Large intestine (tissue), 3 donors: ENCODE data around the gene GJE1. TPM values are rescaled to one million over a fixed set of nuclear protein-coding genes. Genes with fewer than 3 reads are reported as not detected.

ENCODE experiments used
- DNase-seq, 2 donors: peaks; one replicate each; pipeline versions ENCODE4 v3.0.0 to v3.0.0-alpha.2; 2013
- H3K27ac ChIP-seq: one replicate; pipeline ENCODE4 v1.5.1; 2013; ENCODE audit warnings: low read length
- H3K27me3 ChIP-seq: 2 replicates; pipeline ENCODE4 v1.6.1; 2013; ENCODE audit warnings: low read length; ENCODE audit not compliant: control insufficient read depth, insufficient read depth
- H3K36me3 ChIP-seq: 2 replicates; pipeline ENCODE4 v1.6.1; 2013; ENCODE audit warnings: low read length; ENCODE audit not compliant: control insufficient read depth, insufficient read depth
- H3K4me1 ChIP-seq: one replicate; pipeline ENCODE4 v1.6.1; 2013; ENCODE audit warnings: low read length; ENCODE audit not compliant: control insufficient read depth, insufficient read depth
- H3K4me3 ChIP-seq: one replicate; pipeline ENCODE4 v1.5.1; 2013; ENCODE audit warnings: low read length
- H3K9me3 ChIP-seq: one replicate; pipeline ENCODE4 v1.6.1; 2013; ENCODE audit warnings: mild to moderate bottlenecking, low read depth, low read length, moderate library complexity; ENCODE audit not compliant: control insufficient read depth
- WGBS: methylation state at CpG from one replicate; pipeline ENCODE4 v1.1.5; 2013; ENCODE audit warnings: low lambda C conversion rate; ENCODE audit not compliant: insufficient coverage; 5-methylcytosine and 5-hydroxymethylcytosine counted together
- polyA plus RNA-seq: library from polyadenylated mRNA; unstranded; fragments of 120-200 nt; gene quantifications from one replicate; pipeline ENCODE4 v1.2.1, GENCODE V29; 2013

GJE1 gene
- polyA plus RNA-seq, 1 donor: not detected

- Histone ChIP-seq H3K4me1 (no peaks in the 10 kb centered on the region), H3K4me3 (no peak overlapping the region), H3K36me3 (peaks cover 12% of the 10 kb centered on the region), H3K27ac (no peak overlapping the region), H3K27me3 (no peaks in the 10 kb centered on the region), H3K9me3 (no peaks in the 10 kb centered on the region)
- DNase-seq: no peak
- WGBS: no CpG with 5 or more reads among the region's 1 CpG
These were observed 30.1 kb downstream of the GJE1 start for GRCh38 chr6:142162780-142163179.

DNA sequence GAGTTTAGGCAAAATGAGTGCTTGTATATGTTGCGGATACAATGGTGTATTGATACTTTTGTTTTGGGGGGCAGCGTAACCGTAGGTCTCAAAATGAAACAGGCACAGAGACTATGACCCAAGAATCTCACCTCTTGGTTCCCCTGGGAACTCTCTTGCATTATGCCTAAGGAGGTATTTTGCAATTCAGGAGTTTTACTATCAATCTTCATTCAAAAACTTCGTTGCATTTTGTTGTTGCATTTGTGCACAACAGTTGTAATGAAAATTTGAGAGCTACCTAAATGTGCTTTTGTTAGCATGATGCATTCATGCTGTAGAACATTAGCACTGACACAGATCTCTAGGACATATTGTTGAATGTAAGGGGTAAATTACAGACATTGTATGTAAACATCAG is 32.5 kb downstream of the GJE1 start:
- peaks cover 12% of the 10 kb centered on the region for H3K36me3 ChIP-seq

DNA sequence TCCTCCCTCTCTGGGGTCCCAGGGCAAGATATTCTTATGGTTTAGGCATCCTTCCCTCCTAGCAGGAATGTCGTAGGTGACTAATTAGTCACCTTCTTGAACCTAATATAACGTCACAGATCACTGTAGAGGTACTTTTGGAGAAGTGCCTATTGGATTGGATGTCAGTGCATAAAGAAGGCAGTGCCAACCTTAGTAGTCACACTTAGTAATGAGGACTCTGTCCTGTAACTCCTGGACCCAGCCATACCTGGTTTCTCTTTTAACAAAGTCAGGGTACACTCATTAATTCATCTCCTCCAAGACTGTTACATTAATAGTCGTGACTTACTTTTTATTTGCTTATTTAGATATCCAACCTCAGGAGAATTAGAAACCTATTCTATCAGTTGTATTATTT is 34.3 kb downstream of the GJE1 start:
- H3K4me1 ChIP-seq: no peaks in the 10 kb centered on the region
- WGBS: 100% methylated on average over 1 of the region's 3 CpGs
- peaks cover 15% of the 10 kb centered on the region for H3K36me3 ChIP-seq
- no peaks in the 10 kb centered on the region for H3K27me3 ChIP-seq
- H3K9me3 ChIP-seq: no peaks in the 10 kb centered on the region
- H3K27ac ChIP-seq: no peak overlapping the region
- no peak overlapping the region for H3K4me3 ChIP-seq
- no peak for DNase-seq

More for the DNA sequence above, 32.5 kb downstream of the GJE1 start:
- no peak overlapping the region for H3K4me3 ChIP-seq
- no peak overlapping the region for H3K27ac ChIP-seq
- H3K27me3 ChIP-seq: no peaks in the 10 kb centered on the region
- no peaks in the 10 kb centered on the region for H3K4me1 ChIP-seq
- WGBS: no CpG with 5 or more reads among the region's 4 CpGs
- no peak for DNase-seq
- H3K9me3 ChIP-seq: no peaks in the 10 kb centered on the region

DNA sequence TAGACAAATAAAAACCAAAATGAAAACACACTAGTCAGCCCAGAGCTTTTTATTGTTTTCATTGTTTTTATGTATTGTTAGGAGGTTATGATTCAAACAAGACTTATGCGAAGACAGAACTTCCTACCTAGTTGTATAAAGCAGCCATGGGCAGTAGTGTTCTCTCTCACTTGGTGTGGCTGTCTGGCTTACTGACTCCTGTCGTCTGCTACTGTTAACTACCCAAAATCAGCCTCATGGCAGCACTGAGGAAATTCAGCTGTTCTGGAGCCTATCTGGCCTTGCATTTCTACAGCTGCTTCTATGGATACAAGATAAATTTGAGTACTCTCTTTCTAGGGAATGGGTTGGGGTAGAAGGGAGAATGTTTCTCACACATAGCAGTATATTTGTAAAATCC is 34.8 kb downstream of the GJE1 start:
- DNase-seq: no peak
- WGBS: 80% methylated on average over 1 of the region's 2 CpGs
- Histone ChIP-seq H3K4me3 (no peak overlapping the region), H3K9me3 (no peaks in the 10 kb centered on the region), H3K36me3 (peaks cover 15% of the 10 kb centered on the region), H3K27me3 (no peaks in the 10 kb centered on the region), H3K27ac (no peak overlapping the region), H3K4me1 (no peaks in the 10 kb centered on the region)

DNA sequence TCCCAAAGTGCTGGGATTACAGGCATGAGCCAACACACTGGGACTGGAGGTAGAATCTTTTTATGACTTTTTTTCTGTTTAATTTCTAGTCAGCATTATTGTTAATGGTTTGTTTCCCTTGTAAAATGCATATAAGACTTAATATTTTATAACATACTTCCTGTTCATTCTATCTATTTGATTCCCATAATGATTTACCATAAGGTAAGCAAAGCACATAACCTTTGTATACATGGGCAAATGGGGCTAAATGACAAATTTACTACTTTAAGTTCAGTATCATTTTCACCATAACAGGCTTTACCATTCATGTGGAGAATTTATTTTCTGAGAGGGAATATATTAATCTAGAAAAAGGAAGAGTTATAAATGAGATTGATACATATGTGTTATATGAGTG is 38.6 kb downstream of the GJE1 start:
- no peak for DNase-seq
- Histone ChIP-seq H3K9me3 (no peaks in the 10 kb centered on the region), H3K4me1 (no peaks in the 10 kb centered on the region), H3K27ac (no peak overlapping the region), H3K36me3 (peaks cover 24% of the 10 kb centered on the region), H3K27me3 (no peaks in the 10 kb centered on the region), H3K4me3 (no peak overlapping the region)

GRCh38 chr6:142172758-142173157 is 40.0 kb downstream of the GJE1 start:
- Histone ChIP-seq H3K36me3 (peaks cover 12% of the 10 kb centered on the region), H3K27me3 (no peaks in the 10 kb centered on the region)

GRCh38 chr6:142173980-142174379 is 41.3 kb downstream of the GJE1 start:
- no CpG with 5 or more reads among the region's 3 CpGs for WGBS
- Histone ChIP-seq H3K9me3 (peaks cover 4% of the 10 kb centered on the region), H3K36me3 (peaks cover 12% of the 10 kb centered on the region)

More at GRCh38 chr6:142172758-142173157, 40.0 kb downstream of the GJE1 start:
- Histone ChIP-seq H3K4me3 (no peak overlapping the region), H3K9me3 (no peaks in the 10 kb centered on the region), H3K4me1 (no peaks in the 10 kb centered on the region), H3K27ac (no peak overlapping the region)
- no peak for DNase-seq

DNA sequence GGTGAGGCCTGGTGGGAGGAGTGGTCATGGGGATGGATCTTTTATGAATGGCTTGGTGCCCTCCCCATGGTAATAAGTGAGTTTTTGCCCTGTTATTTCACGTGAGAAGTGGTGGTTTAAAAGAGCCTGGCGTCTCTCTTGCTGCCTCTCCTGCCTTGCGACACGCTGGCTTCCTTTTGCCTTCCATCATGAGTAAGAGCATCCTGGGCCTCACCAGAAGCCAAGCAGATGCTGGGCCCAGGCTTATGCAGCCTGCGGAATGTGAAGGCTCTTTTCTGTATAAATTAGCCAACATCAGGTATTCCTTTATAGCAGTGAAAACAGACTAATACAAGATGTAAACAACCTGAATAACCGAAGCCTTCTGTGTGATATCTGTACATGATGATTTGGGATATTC is 42.0 kb downstream of the GJE1 start:
- Histone ChIP-seq H3K4me3 (no peak overlapping the region), H3K9me3 (peaks cover 4% of the 10 kb centered on the region), H3K4me1 (no peaks in the 10 kb centered on the region), H3K36me3 (peaks cover 12% of the 10 kb centered on the region), H3K27ac (no peak overlapping the region), H3K27me3 (no peaks in the 10 kb centered on the region)
- WGBS: 60% methylated on average over 1 of the region's 6 CpGs
- no peak for DNase-seq

More at GRCh38 chr6:142173980-142174379, 41.3 kb downstream of the GJE1 start:
- Histone ChIP-seq H3K4me3 (no peak overlapping the region), H3K27me3 (no peaks in the 10 kb centered on the region), H3K4me1 (no peaks in the 10 kb centered on the region), H3K27ac (no peak overlapping the region)
- DNase-seq: no peak

GRCh38 chr6:142178129-142178528 is 45.4 kb downstream of the GJE1 start:
- H3K9me3 ChIP-seq: peaks cover 4% of the 10 kb centered on the region
- H3K4me3 ChIP-seq: no peak overlapping the region
- H3K27ac ChIP-seq: no peak overlapping the region
- no peaks in the 10 kb centered on the region for H3K4me1 ChIP-seq
- H3K36me3 ChIP-seq: peaks cover 9% of the 10 kb centered on the region
- no peaks in the 10 kb centered on the region for H3K27me3 ChIP-seq
- DNase-seq: no peak

- Histone ChIP-seq H3K27ac (no peak overlapping the region), H3K36me3 (peaks cover 2% of the 10 kb centered on the region), H3K4me3 (no peak overlapping the region), H3K27me3 (no peaks in the 10 kb centered on the region), H3K4me1 (no peaks in the 10 kb centered on the region), H3K9me3 (peaks cover 4% of the 10 kb centered on the region)
- no peak for DNase-seq
These were observed 49.3 kb downstream of the GJE1 start for GRCh38 chr6:142182004-142182403.

DNA sequence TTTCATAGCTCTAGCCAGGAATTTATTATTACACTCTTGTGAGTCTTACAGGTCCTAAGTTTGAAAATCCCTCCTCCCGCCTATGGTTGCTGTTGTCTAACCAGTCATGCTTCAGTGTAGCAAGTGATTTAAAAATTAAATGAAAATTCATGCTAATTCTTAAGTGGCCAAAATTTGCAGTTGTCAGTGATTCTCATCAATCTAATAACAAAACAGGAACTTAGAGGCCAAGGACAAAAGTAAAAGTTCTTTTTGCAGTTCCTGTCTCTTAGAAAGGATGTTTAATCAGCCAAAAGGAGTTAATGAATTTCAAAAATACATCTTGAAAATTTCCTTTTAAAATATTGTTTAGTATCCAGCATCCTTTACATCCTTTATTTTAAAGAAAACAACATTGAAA is 50.6 kb downstream of the GJE1 start:
- peaks cover 2% of the 10 kb centered on the region for H3K36me3 ChIP-seq
- peaks cover under 1% of the 10 kb centered on the region for H3K9me3 ChIP-seq
- H3K4me1 ChIP-seq: no peaks in the 10 kb centered on the region
- no peak for DNase-seq
- no peak overlapping the region for H3K27ac ChIP-seq
- no peaks in the 10 kb centered on the region for H3K27me3 ChIP-seq
- no peak overlapping the region for H3K4me3 ChIP-seq
- no CpG with 5 or more reads among the region's 1 CpG for WGBS
